Measurements from ENCODE around the gene CLGN.

The CLGN gene

GRCh38 chr4:140374130-140374477 lies 53.3 kb downstream of the CLGN start:
- Histone ChIP-seq H3K27me3 (ENCODE audit: control insufficient read depth, insufficient read depth, low read length) (no peaks in the 10 kb centered on the region), H3K9me3 (ENCODE audit: control insufficient read depth, insufficient read depth, low read length) (no peaks in the 10 kb centered on the region), H3K4me3 (ENCODE audit: low read length) (peak overlapping the region; percentile 74; the same call in 1 of the 2 replicates), H3K36me3 (ENCODE audit: control insufficient read depth, insufficient read depth, low read length) (no peaks in the 10 kb centered on the region), H3K4me1 (ENCODE audit: control insufficient read depth, insufficient read depth, low read length) (no peaks in the 10 kb centered on the region; the same call in 1 of the 2 replicates), H3K27ac (ENCODE audit: low read length) (no peak overlapping the region)
- no CpG with 5 or more reads among the region's 8 CpGs for WGBS (ENCODE audit: insufficient coverage, insufficient read length)
- DNase-seq (ENCODE audit: low read depth, low spot score), result no peak

- DNase-seq (ENCODE audit: low read depth, low spot score), result peak; percentile 97
- H3K4me1 ChIP-seq (ENCODE audit: control insufficient read depth, insufficient read depth, low read length), result no peaks in the 10 kb centered on the region; the same call in 1 of the 2 replicates
- no peaks in the 10 kb centered on the region for H3K36me3 ChIP-seq (ENCODE audit: control insufficient read depth, insufficient read depth, low read length)
- no CpG with 5 or more reads among the region's 63 CpGs for WGBS (ENCODE audit: insufficient coverage, insufficient read length)
- peak within 1 kb of the TSS; percentile 74; the same call in 1 of the 2 replicates for H3K4me3 ChIP-seq (ENCODE audit: low read length)
- no peaks in the 10 kb centered on the region for H3K9me3 ChIP-seq (ENCODE audit: control insufficient read depth, insufficient read depth, low read length)
- no peak within 1 kb of the TSS for H3K27ac ChIP-seq (ENCODE audit: low read length)
- no peaks in the 10 kb centered on the region for H3K27me3 ChIP-seq (ENCODE audit: control insufficient read depth, insufficient read depth, low read length)
Observed at GRCh38 chr4:140373328-140374129, 53.9 kb downstream of the CLGN start, which contains the start of gene SCOC. TSS of gene SCOC (plus strand) at chr4:140373646. CDS start at chr4:140379171, 5,525 bp downstream.

GRCh38 chr4:140372751-140373327 lies 54.6 kb downstream of the CLGN start:
- H3K4me1 ChIP-seq (ENCODE audit: control insufficient read depth, insufficient read depth, low read length), result no peaks in the 10 kb centered on the region; the same call in 1 of the 2 replicates
- DNase-seq (ENCODE audit: low read depth, low spot score), result no peak
- no peaks in the 10 kb centered on the region for H3K36me3 ChIP-seq (ENCODE audit: control insufficient read depth, insufficient read depth, low read length)
- no CpG with 5 or more reads among the region's 21 CpGs for WGBS (ENCODE audit: insufficient coverage, insufficient read length)
- no peak overlapping the region for H3K27ac ChIP-seq (ENCODE audit: low read length)
- peak overlapping the region; percentile 50; the same call in 1 of the 2 replicates for H3K4me3 ChIP-seq (ENCODE audit: low read length)
- no peaks in the 10 kb centered on the region for H3K9me3 ChIP-seq (ENCODE audit: control insufficient read depth, insufficient read depth, low read length)
- H3K27me3 ChIP-seq (ENCODE audit: control insufficient read depth, insufficient read depth, low read length), result no peaks in the 10 kb centered on the region

GRCh38 chr4:140368686-140369085 lies 58.8 kb downstream of the CLGN start:
- Histone ChIP-seq H3K9me3 (ENCODE audit: control insufficient read depth, insufficient read depth, low read length) (no peaks in the 10 kb centered on the region), H3K27me3 (ENCODE audit: control insufficient read depth, insufficient read depth, low read length) (no peaks in the 10 kb centered on the region), H3K36me3 (ENCODE audit: control insufficient read depth, insufficient read depth, low read length) (no peaks in the 10 kb centered on the region), H3K4me1 (ENCODE audit: control insufficient read depth, insufficient read depth, low read length) (no peaks in the 10 kb centered on the region), H3K4me3 (ENCODE audit: low read length) (no peak overlapping the region), H3K27ac (ENCODE audit: low read length) (no peak overlapping the region)
- DNase-seq (ENCODE audit: low read depth, low spot score), result no peak
- no CpG with 5 or more reads among the region's 3 CpGs for WGBS (ENCODE audit: insufficient coverage, insufficient read length)

GRCh38 chr4:140367738-140368137 lies 59.7 kb downstream of the CLGN start:
- Histone ChIP-seq H3K9me3 (ENCODE audit: control insufficient read depth, insufficient read depth, low read length) (no peaks in the 10 kb centered on the region), H3K36me3 (ENCODE audit: control insufficient read depth, insufficient read depth, low read length) (no peaks in the 10 kb centered on the region), H3K27me3 (ENCODE audit: control insufficient read depth, insufficient read depth, low read length) (no peaks in the 10 kb centered on the region), H3K4me1 (ENCODE audit: control insufficient read depth, insufficient read depth, low read length) (no peaks in the 10 kb centered on the region), H3K27ac (ENCODE audit: low read length) (no peak overlapping the region), H3K4me3 (ENCODE audit: low read length) (no peak overlapping the region)
- DNase-seq (ENCODE audit: low read depth, low spot score), result no peak
- no CpG with 5 or more reads among the region's 2 CpGs for WGBS (ENCODE audit: insufficient coverage, insufficient read length)

GRCh38 chr4:140363558-140363957 lies 63.9 kb downstream of the CLGN start:
- H3K4me3 ChIP-seq (ENCODE audit: low read length), result no peak overlapping the region
- no peaks in the 10 kb centered on the region for H3K27me3 ChIP-seq (ENCODE audit: control insufficient read depth, insufficient read depth, low read length)
- H3K36me3 ChIP-seq (ENCODE audit: control insufficient read depth, insufficient read depth, low read length), result no peaks in the 10 kb centered on the region
- H3K4me1 ChIP-seq (ENCODE audit: control insufficient read depth, insufficient read depth, low read length), result no peaks in the 10 kb centered on the region
- DNase-seq (ENCODE audit: low read depth, low spot score), result no peak
- no peak overlapping the region for H3K27ac ChIP-seq (ENCODE audit: low read length)
- no peaks in the 10 kb centered on the region for H3K9me3 ChIP-seq (ENCODE audit: control insufficient read depth, insufficient read depth, low read length)

- no CpG with 5 or more reads among the region's 3 CpGs for WGBS (ENCODE audit: insufficient coverage, insufficient read length)
- Histone ChIP-seq H3K4me1 (ENCODE audit: control insufficient read depth, insufficient read depth, low read length) (no peaks in the 10 kb centered on the region), H3K9me3 (ENCODE audit: control insufficient read depth, insufficient read depth, low read length) (no peaks in the 10 kb centered on the region), H3K36me3 (ENCODE audit: control insufficient read depth, insufficient read depth, low read length) (no peaks in the 10 kb centered on the region), H3K27ac (ENCODE audit: low read length) (no peak overlapping the region), H3K27me3 (ENCODE audit: control insufficient read depth, insufficient read depth, low read length) (no peaks in the 10 kb centered on the region), H3K4me3 (ENCODE audit: low read length) (no peak overlapping the region)
- no peak for DNase-seq (ENCODE audit: low read depth, low spot score)
Observed at GRCh38 chr4:140363051-140363450, 64.4 kb downstream of the CLGN start.

- DNase-seq (ENCODE audit: low read depth, low spot score), result no peak
Observed at GRCh38 chr4:140361099-140361498, 66.3 kb downstream of the CLGN start.

GRCh38 chr4:140359562-140360427 lies 67.7 kb downstream of the CLGN start:
- Histone ChIP-seq H3K27me3 (ENCODE audit: control insufficient read depth, insufficient read depth, low read length) (no peaks in the 10 kb centered on the region), H3K4me1 (ENCODE audit: control insufficient read depth, insufficient read depth, low read length) (no peaks in the 10 kb centered on the region), H3K36me3 (ENCODE audit: control insufficient read depth, insufficient read depth, low read length) (no peaks in the 10 kb centered on the region), H3K4me3 (ENCODE audit: low read length) (no peak overlapping the region), H3K27ac (ENCODE audit: low read length) (no peak overlapping the region), H3K9me3 (ENCODE audit: control insufficient read depth, insufficient read depth, low read length) (no peaks in the 10 kb centered on the region)
- peak; percentile 80 for DNase-seq (ENCODE audit: low read depth, low spot score)
- no CpG with 5 or more reads among the region's 7 CpGs for WGBS (ENCODE audit: insufficient coverage, insufficient read length)

More at GRCh38 chr4:140361099-140361498, 66.3 kb downstream of the CLGN start:
- Histone ChIP-seq H3K9me3 (ENCODE audit: control insufficient read depth, insufficient read depth, low read length) (no peaks in the 10 kb centered on the region), H3K4me1 (ENCODE audit: control insufficient read depth, insufficient read depth, low read length) (no peaks in the 10 kb centered on the region), H3K36me3 (ENCODE audit: control insufficient read depth, insufficient read depth, low read length) (no peaks in the 10 kb centered on the region), H3K4me3 (ENCODE audit: low read length) (no peak overlapping the region), H3K27ac (ENCODE audit: low read length) (no peak overlapping the region), H3K27me3 (ENCODE audit: control insufficient read depth, insufficient read depth, low read length) (no peaks in the 10 kb centered on the region)
- no CpG with 5 or more reads among the region's 4 CpGs for WGBS (ENCODE audit: insufficient coverage, insufficient read length)

GRCh38 chr4:140358281-140358680 lies 69.2 kb downstream of the CLGN start:
- Histone ChIP-seq H3K27ac (ENCODE audit: low read length) (no peak overlapping the region), H3K4me1 (ENCODE audit: control insufficient read depth, insufficient read depth, low read length) (no peaks in the 10 kb centered on the region), H3K27me3 (ENCODE audit: control insufficient read depth, insufficient read depth, low read length) (no peaks in the 10 kb centered on the region), H3K4me3 (ENCODE audit: low read length) (no peak overlapping the region), H3K9me3 (ENCODE audit: control insufficient read depth, insufficient read depth, low read length) (no peaks in the 10 kb centered on the region), H3K36me3 (ENCODE audit: control insufficient read depth, insufficient read depth, low read length) (no peaks in the 10 kb centered on the region)
- DNase-seq (ENCODE audit: low read depth, low spot score), result no peak
- WGBS (ENCODE audit: insufficient coverage, insufficient read length), result no CpG with 5 or more reads among the region's 1 CpG

Data from iPS DF 6.9 (cell line).